HFF-Myc (cell line): ENCODE results near the gene THSD8.
"Not testable (repeated sequence)": the region's sequence is repeated elsewhere in the genome, so short reads cannot be mapped to it uniquely, and the experiment has no call there.

Experiments
- DNase-seq: peaks from one replicate; pipeline ENCODE4 v3.0.0-alpha.2; 2011; ENCODE audit warnings: low read depth; ENCODE audit errors: extremely low read depth
- H3K4me3 ChIP-seq: replicated peaks from 2 replicates; pipeline ENCODE4 v1.5.1; 2011; ENCODE audit warnings: low read depth, mild to moderate bottlenecking, control low read depth, low read length
- CTCF ChIP-seq: IDR thresholded peaks from 2 replicates; pipeline ENCODE4 v1.5.1; 2012; ENCODE audit warnings: mild to moderate bottlenecking, low read depth, low read length, control low read depth; ENCODE audit errors: missing control alignments

Gene THSD8

DNA sequence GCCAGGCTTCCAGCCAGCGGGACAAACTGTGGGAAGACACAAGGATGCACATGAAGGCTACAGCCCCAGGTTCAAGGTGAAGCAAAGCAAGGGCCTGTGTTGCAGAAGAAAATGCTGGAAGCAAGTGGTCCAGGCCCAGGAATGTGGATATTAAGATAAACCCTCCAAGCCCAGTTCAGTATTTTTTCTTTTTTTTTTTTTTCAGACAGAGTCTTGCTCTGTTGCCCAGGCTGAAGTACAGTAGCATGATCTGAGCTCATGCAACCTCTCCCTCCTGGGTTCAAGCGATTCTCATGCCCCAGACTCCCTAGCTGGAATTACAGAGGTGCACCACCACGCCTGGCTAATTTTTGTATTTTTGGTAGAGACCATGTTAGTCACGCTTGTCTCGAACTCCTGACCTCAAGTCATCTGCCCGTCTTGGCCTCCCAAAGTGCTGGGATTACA is 4.7 kb upstream of the THSD8 start:
- H3K4me3 ChIP-seq, result no peak overlapping the region
- TF ChIP-seq CTCF, result no peak
- no peak for DNase-seq

DNA sequence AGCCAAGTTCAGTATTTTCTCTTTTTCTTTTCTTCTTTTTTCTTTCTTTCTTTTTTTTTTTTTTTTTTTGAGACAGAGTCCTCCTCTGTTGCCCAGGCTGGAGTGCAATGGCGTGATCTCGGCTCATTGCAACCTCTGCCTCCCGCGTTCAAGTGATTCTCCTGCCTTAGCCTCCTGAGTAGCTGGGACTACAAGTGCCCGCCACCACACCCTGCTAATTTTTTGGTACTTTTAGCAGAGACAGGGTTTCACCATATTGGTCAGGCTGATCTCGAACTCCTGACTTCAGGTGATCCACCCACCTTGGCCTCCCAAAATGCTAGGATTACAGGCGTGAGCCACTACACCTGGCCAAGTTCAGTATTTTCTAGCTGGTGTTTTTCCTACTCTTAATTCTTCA is 4.3 kb upstream of the THSD8 start:
- not testable (repeated sequence) for H3K4me3 ChIP-seq, DNase-seq

GRCh38 chr19:12799742-12800465 is 2.0 kb upstream of the THSD8 start:
- TF ChIP-seq CTCF, result no peak
- no peak for DNase-seq
- H3K4me3 ChIP-seq, result peak overlapping the region; percentile 98

DNA sequence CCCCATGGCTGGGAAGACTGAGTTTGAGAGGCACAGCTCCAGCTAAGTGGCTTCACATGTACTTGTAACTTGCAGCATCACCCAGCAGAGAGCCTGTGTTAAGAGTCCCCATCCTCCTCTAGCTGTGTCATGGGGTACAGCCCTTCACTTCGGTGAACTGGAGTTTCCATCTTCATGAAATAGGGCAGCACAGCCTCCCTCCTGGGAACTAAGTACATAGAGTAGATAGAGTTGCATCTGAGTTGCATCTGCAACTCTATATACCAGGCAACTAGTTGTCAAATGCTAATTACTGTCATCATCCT is 1.5 kb upstream of the THSD8 start:
- TF ChIP-seq CTCF, result no peak
- H3K4me3 ChIP-seq, result peak overlapping the region; percentile 98
- no peak for DNase-seq

GRCh38 chr19:12800923-12801465 is 875 bp upstream of the THSD8 start:
- no peak for DNase-seq
- no peak for TF ChIP-seq CTCF
- H3K4me3 ChIP-seq, result peak overlapping the region; percentile 98

- no peak for TF ChIP-seq CTCF
- peak overlapping the region; percentile 98 for H3K4me3 ChIP-seq
- DNase-seq, result no peak
These were observed 618 bp downstream of the THSD8 start for GRCh38 chr19:12802267-12803106.

DNA sequence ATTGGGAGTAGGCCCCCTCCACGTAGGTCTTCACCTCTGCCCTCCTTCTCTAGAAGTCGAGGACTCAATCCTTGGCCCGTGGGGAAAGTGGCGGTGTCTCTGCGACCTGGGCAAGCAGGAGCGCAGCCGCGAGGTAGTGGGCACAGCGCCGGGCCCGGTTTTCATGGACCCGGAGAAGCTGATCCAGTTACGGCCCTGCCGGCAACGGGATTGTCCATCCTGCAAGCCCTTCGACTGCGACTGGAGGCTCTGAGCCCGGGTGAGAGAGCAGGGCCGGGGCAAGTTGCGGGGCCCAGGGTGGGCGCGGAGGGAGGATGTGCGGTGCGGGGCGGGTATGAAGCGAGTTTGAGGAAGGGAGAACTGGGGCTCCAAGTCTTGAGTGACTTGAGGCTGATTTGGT is 2.2 kb downstream of the THSD8 start:
- no peak for TF ChIP-seq CTCF

More for the DNA sequence above, 2.2 kb downstream of the THSD8 start:
- no peak for DNase-seq
- H3K4me3 ChIP-seq, result no peak overlapping the region
